ENCODE results near the gene RAB4A.

GRCh38 chr1:229344139-229344538 lies 73.2 kb downstream of the RAB4A start:
- no peak for TF ChIP-seq NFRKB (IDR thresholded peaks at IDR 0.05)
- TF ChIP-seq TARDBP (IDR thresholded peaks at IDR 0.05), result no peak
- no peak for TF ChIP-seq SP1 (IDR thresholded peaks at IDR 0.05)
- TF ChIP-seq HDGF (IDR thresholded peaks at IDR 0.05; ENCODE audit: borderline replicate concordance), result no peak
- TF ChIP-seq FOXK2 (IDR thresholded peaks at IDR 0.05), result no peak
- no peak for TF ChIP-seq FOXA1 (IDR thresholded peaks at IDR 0.05)
- TF ChIP-seq FOXM1 (IDR thresholded peaks at IDR 0.05; ENCODE audit: borderline replicate concordance), result no peak
- no peak for TF ChIP-seq LEF1 (IDR thresholded peaks at IDR 0.05; ENCODE audit: borderline replicate concordance)
- TF ChIP-seq CTBP1 (IDR thresholded peaks at IDR 0.05; ENCODE audit: borderline replicate concordance), result no peak
- no peak for TF ChIP-seq ELF4 (IDR thresholded peaks at IDR 0.05)
- TF ChIP-seq SUZ12 (IDR thresholded peaks at IDR 0.05), result no peak
- TF ChIP-seq BHLHE40 (IDR thresholded peaks at IDR 0.05; ENCODE audit: borderline replicate concordance), result no peak

Data from HEK293T (cell line).